Erythroblast (primary cell): ENCODE measurements around the gene PARP6.

Experiments
- GATA1 ChIP-seq: IDR thresholded peaks from 2 replicates; pipeline ENCODE4 v1.6.1; 2011; ENCODE audit warnings: low read depth, mild to moderate bottlenecking, control low read depth, low read length, moderate library complexity
- POLR2A ChIP-seq: IDR thresholded peaks from 2 replicates; pipeline ENCODE4 v1.6.1; 2011; ENCODE audit warnings: mild to moderate bottlenecking, low read length

GRCh38 chr15:72198356-72199204, 73.8 kb downstream of the PARP6 start:
- TF ChIP-seq POLR2A (no peak), GATA1 (no peak)
